Measurements from ENCODE around the gene CNFN. TPM values are rescaled to one million over a fixed set of nuclear protein-coding genes. Genes with fewer than 3 reads are reported as not detected.

The CNFN gene
- total RNA-seq, 2 donors from 2014 or later: not detected

GRCh38 chr19:42431486-42431885, 41.4 kb upstream of the CNFN start:
- no peaks in the 10 kb centered on the region for H3K9me3 ChIP-seq
- H3K27me3 ChIP-seq: no peaks in the 10 kb centered on the region
- no peak overlapping the region for H3K4me3 ChIP-seq
- DNase-seq (no peak), ATAC-seq (no peak)
- 90 to 96% methylated on average over 1 of the region's 1 CpG for WGBS, 2 donors
- no peak overlapping the region for H3K27ac ChIP-seq
- peaks cover 12% of the 10 kb centered on the region for H3K4me1 ChIP-seq
- H3K36me3 ChIP-seq (replicated peaks in 1 of 2; ENCODE audit: insufficient read depth in 1 of 2, low read depth in 2 of 2): no peaks in the 10 kb centered on the region
- intact Hi-C loops (cut with DNase I): no loop called here
- TF ChIP-seq CTCF (IDR thresholded peaks at IDR 0.05) (no peak), POLR2A (IDR thresholded peaks at IDR 0.05) (no peak)

GRCh38 chr19:42428676-42429075, 38.6 kb upstream of the CNFN start:
- 86 to 94% methylated on average over 3 of the region's 3 CpGs for WGBS, 2 donors
- Histone ChIP-seq H3K4me3 (no peak overlapping the region), H3K9me3 (no peaks in the 10 kb centered on the region), H3K36me3 (replicated peaks in 1 of 2; ENCODE audit: insufficient read depth in 1 of 2, low read depth in 2 of 2) (no peaks in the 10 kb centered on the region), H3K27me3 (no peaks in the 10 kb centered on the region), H3K4me1 (peaks cover 16% of the 10 kb centered on the region), H3K27ac (no peak overlapping the region)
- intact Hi-C loops (cut with DNase I): no loop called here
- DNase-seq (no peak), ATAC-seq (no peak)
- TF ChIP-seq POLR2A (IDR thresholded peaks at IDR 0.05) (no peak), CTCF (IDR thresholded peaks at IDR 0.05) (no peak)

GRCh38 chr19:42427313-42427712, 37.2 kb upstream of the CNFN start, which contains the start of gene LIPE:
TSS of gene LIPE (minus strand) at chr19:42427388. CDS start at chr19:42427149, 239 bp downstream.
- H3K27me3 ChIP-seq: no peaks in the 10 kb centered on the region
- no peak within 1 kb of the TSS for H3K27ac ChIP-seq
- intact Hi-C loops (cut with DNase I): no loop called here
- no peak within 1 kb of the TSS for H3K4me3 ChIP-seq
- WGBS, 2 donors: 71 to 88% methylated on average over 4 of the region's 4 CpGs
- peak in 1 of 4 donors; percentile 12 for DNase-seq
- TF ChIP-seq CTCF (IDR thresholded peaks at IDR 0.05) (no peak), POLR2A (IDR thresholded peaks at IDR 0.05) (no peak)
- H3K9me3 ChIP-seq: no peaks in the 10 kb centered on the region
- ATAC-seq: no peak
- H3K36me3 ChIP-seq (replicated peaks in 1 of 2; ENCODE audit: insufficient read depth in 1 of 2, low read depth in 2 of 2): no peaks in the 10 kb centered on the region
- peaks cover 21% of the 10 kb centered on the region for H3K4me1 ChIP-seq

- Histone ChIP-seq H3K4me3 (no peak overlapping the region), H3K36me3 (replicated peaks in 1 of 2; ENCODE audit: insufficient read depth in 1 of 2, low read depth in 2 of 2) (no peaks in the 10 kb centered on the region), H3K27ac (no peak overlapping the region), H3K4me1 (peaks cover 28% of the 10 kb centered on the region), H3K27me3 (no peaks in the 10 kb centered on the region), H3K9me3 (no peaks in the 10 kb centered on the region)
- no peak for DNase-seq
- intact Hi-C loops (cut with DNase I): no loop called here
- no peak for ATAC-seq
- WGBS, 2 donors: 90 to 100% methylated on average over 2 to 3 of the region's 3 CpGs
- TF ChIP-seq POLR2A (IDR thresholded peaks at IDR 0.05): no peak
- no peak for TF ChIP-seq CTCF (IDR thresholded peaks at IDR 0.05)
Observed at GRCh38 chr19:42426643-42427042, 36.5 kb upstream of the CNFN start.

GRCh38 chr19:42424712-42425131, 34.6 kb upstream of the CNFN start:
- H3K36me3 ChIP-seq (replicated peaks in 1 of 2; ENCODE audit: insufficient read depth in 1 of 2, low read depth in 2 of 2): no peaks in the 10 kb centered on the region
- no peaks in the 10 kb centered on the region for H3K9me3 ChIP-seq
- no peak overlapping the region for H3K27ac ChIP-seq
- DNase-seq: no peak
- intact Hi-C loops (cut with DNase I): no loop called here
- H3K4me1 ChIP-seq: peaks cover 37% of the 10 kb centered on the region
- H3K27me3 ChIP-seq: no peaks in the 10 kb centered on the region
- no peak for TF ChIP-seq CTCF (IDR thresholded peaks at IDR 0.05)
- TF ChIP-seq POLR2A (IDR thresholded peaks at IDR 0.05): no peak
- no peak overlapping the region for H3K4me3 ChIP-seq
- no peak for ATAC-seq
- WGBS, 2 donors: 44 to 69% methylated on average over 5 to 13 of the region's 13 CpGs
